H1 (cell line): ENCODE results near the gene MMP24OS. TPM values are rescaled to one million over a fixed set of nuclear protein-coding genes. Genes with fewer than 3 reads are reported as not detected.
A peak's percentile ranks its signal among the peaks of the same experiment; 100 is the strongest.

Source experiments
- CTCF ChIA-PET: fragments of 300-600 bp; sonication (Branson Sonifier 250); formaldehyde crosslinking; loops from one replicate; lab custom pipeline; 2021; ENCODE audit not compliant: partially characterized antibody; lab: Charles Lee
- POLR2A ChIA-PET: fragments of 300-600 bp; sonication (Branson Sonifier 250); formaldehyde crosslinking; loops from one replicate; lab custom pipeline; 2021; ENCODE audit warnings: inconsistent platforms; ENCODE audit not compliant: partially characterized antibody; lab: Charles Lee
- DNase-seq, 2 experiments: peaks; one replicate each; pipeline versions ENCODE4 v3.0.0 to v3.0.0-alpha.2; 2010 to 2022; ENCODE audit warnings: low spot score in 2 of 2, low read depth in 1 of 2, mixed read lengths in 1 of 2
- FAIRE-seq: peaks from 2 replicates; lab custom pipeline; 2011; peaks lifted over from hg19 to GRCh38; lab: Jason Lieb, UNC
- H2AFZ ChIP-seq: 2 replicates; pipeline ENCODE4 v1.8.1; 2012; ENCODE audit warnings: low read length, inconsistent platforms
- H2AK5ac ChIP-seq: 2 replicates; pipeline ENCODE4 v1.6.1; 2013; ENCODE audit warnings: low read depth, low read length
- H2BK120ac ChIP-seq: replicated peaks from 2 replicates; pipeline ENCODE3; 2013; ENCODE audit warnings: low read depth, low read length, inconsistent platforms
- H2BK12ac ChIP-seq: 2 replicates; pipeline ENCODE4 v1.6.1; 2013; ENCODE audit warnings: low read depth, low read length
- H2BK15ac ChIP-seq: 2 replicates; pipeline ENCODE4 v1.6.1; 2013; ENCODE audit warnings: low read length
- H2BK20ac ChIP-seq: 2 replicates; pipeline ENCODE4 v1.6.1; 2013; ENCODE audit warnings: low read length
- H2BK5ac ChIP-seq: 2 replicates; pipeline ENCODE4 v1.6.1; 2013; ENCODE audit warnings: low read depth, low read length
- H3K14ac ChIP-seq: 2 replicates; pipeline ENCODE4 v1.6.1; 2013; ENCODE audit warnings: inconsistent platforms; ENCODE audit not compliant: insufficient read length
- H3K18ac ChIP-seq: 2 replicates; pipeline ENCODE4 v1.6.1; 2013; ENCODE audit warnings: low read length; ENCODE audit errors: extremely low read depth
- H3K23ac ChIP-seq: 2 replicates; pipeline ENCODE4 v1.6.1; 2013; ENCODE audit warnings: inconsistent platforms; ENCODE audit not compliant: insufficient read length
- H3K23me2 ChIP-seq: 2 replicates; pipeline ENCODE4 v1.6.1; 2013; ENCODE audit warnings: low read depth, low read length
- H3K27ac ChIP-seq: 2 replicates; pipeline ENCODE4 v1.6.1; 2011; ENCODE audit warnings: low read depth, low read length, inconsistent platforms
- H3K27me3 ChIP-seq, 4 experiments: replicated peaks in 1 of 4; 1 replicate in 1 of 4; 2 replicates in 3 of 4; pipeline versions ENCODE4 v1.6.1 to v1.8.1; 2011 to 2013; ENCODE audit warnings: low read length in 3 of 4, mild to moderate bottlenecking in 3 of 4, inconsistent platforms in 2 of 4, mixed read lengths in 2 of 4, moderate library complexity in 1 of 4; ENCODE audit not compliant: control insufficient read depth in 3 of 4, insufficient read depth in 3 of 4; ENCODE audit errors: extremely low read depth in 1 of 4
- H3K36me3 ChIP-seq, 4 experiments: 2 replicates each; pipeline versions ENCODE4 v1.6.1 to v1.8.1; 2011 to 2013; ENCODE audit warnings: mild to moderate bottlenecking in 4 of 4, low read length in 3 of 4, moderate library complexity in 2 of 4, control low read depth in 1 of 4, inconsistent platforms in 1 of 4; ENCODE audit not compliant: insufficient read depth in 4 of 4, control insufficient read depth in 2 of 4
- H3K4ac ChIP-seq: replicated peaks from 2 replicates; pipeline ENCODE3; 2013; ENCODE audit warnings: low read length, low read depth, mixed read lengths, inconsistent platforms; ENCODE audit not compliant: insufficient read length
- H3K4me1 ChIP-seq, 4 experiments: replicated peaks in 1 of 4; 1 replicate in 1 of 4; 2 replicates in 3 of 4; pipeline versions ENCODE4 v1.6.1 to v1.8.1; 2011 to 2013; ENCODE audit warnings: low read length in 3 of 4, inconsistent platforms in 2 of 4, mixed read lengths in 1 of 4; ENCODE audit not compliant: insufficient read depth in 4 of 4, control insufficient read depth in 3 of 4
- H3K4me2 ChIP-seq, 2 experiments: 2 replicates each; pipeline versions ENCODE4 v1.6.1 to v1.8.1; 2011 to 2013; ENCODE audit warnings: low read depth in 2 of 2, low read length in 2 of 2, control low read depth in 1 of 2, inconsistent platforms in 1 of 2, mild to moderate bottlenecking in 1 of 2; ENCODE audit not compliant: insufficient read depth in 1 of 2
- H3K4me3 ChIP-seq, 4 experiments: fragments of 200-600, 300-600 bp in 1 of 4; sonication (generic), shearing (Covaris generic), sonication (Bioruptor Twin) in 1 of 4; 2 replicates each; pipeline versions ENCODE4 v1.5.1 to v1.8.1; 2011 to 2016; ENCODE audit warnings: low read length in 4 of 4, low read depth in 3 of 4, control low read depth in 2 of 4, inconsistent platforms in 2 of 4, mild to moderate bottlenecking in 2 of 4, mixed read lengths in 1 of 4, moderate library complexity in 1 of 4; ENCODE audit not compliant: insufficient read depth in 2 of 4; ENCODE audit errors: extremely low read depth in 1 of 4
- H3K56ac ChIP-seq: replicated peaks from 2 replicates; pipeline ENCODE3; 2013; ENCODE audit warnings: low read depth, mild to moderate bottlenecking, mixed read lengths, low read length, inconsistent platforms; ENCODE audit not compliant: insufficient read length
- H3K79me1 ChIP-seq: 2 replicates; pipeline ENCODE4 v1.6.1; 2013; ENCODE audit warnings: low read depth, low read length, control low read depth
- H3K79me2 ChIP-seq, 2 experiments: 2 replicates each; pipeline versions ENCODE4 v1.6.1 to v1.8.1; 2012 to 2013; ENCODE audit warnings: low read length in 2 of 2, mild to moderate bottlenecking in 2 of 2, inconsistent platforms in 1 of 2; ENCODE audit not compliant: insufficient read depth in 2 of 2, control insufficient read depth in 1 of 2
- H3K9ac ChIP-seq, 4 experiments: replicated peaks in 1 of 4; 1 replicate in 1 of 4; 2 replicates in 3 of 4; pipeline versions ENCODE4 v1.6.1 to v1.8.1; 2011 to 2013; ENCODE audit warnings: low read depth in 3 of 4, low read length in 3 of 4, control low read depth in 2 of 4, mild to moderate bottlenecking in 2 of 4, moderate library complexity in 2 of 4, inconsistent platforms in 1 of 4; ENCODE audit errors: extremely low read depth in 1 of 4
- H3K9me3 ChIP-seq, 2 experiments: 2 replicates each; pipeline versions ENCODE4 v1.6.1 to v1.8.1; 2012 to 2013; ENCODE audit warnings: mild to moderate bottlenecking in 2 of 2, moderate library complexity in 2 of 2, control low read depth in 1 of 2, inconsistent platforms in 1 of 2, low read depth in 1 of 2, low read length in 1 of 2, mixed read lengths in 1 of 2; ENCODE audit not compliant: insufficient read depth in 2 of 2
- H4K20me1 ChIP-seq, 2 experiments: replicated peaks in 1 of 2; 2 replicates each; pipeline versions ENCODE3 to v1.8.1; 2011 to 2013; ENCODE audit warnings: inconsistent platforms in 2 of 2, low read length in 2 of 2, mild to moderate bottlenecking in 1 of 2; ENCODE audit not compliant: insufficient read depth in 2 of 2, control insufficient read depth in 1 of 2
- H4K5ac ChIP-seq: 2 replicates; pipeline ENCODE4 v1.6.1; 2013; ENCODE audit warnings: low read length, low read depth, mixed read lengths, inconsistent platforms; ENCODE audit not compliant: insufficient read length
- H4K8ac ChIP-seq: 2 replicates; pipeline ENCODE4 v1.8.0; 2013; ENCODE audit warnings: mild to moderate bottlenecking, moderate library complexity, low read length, inconsistent platforms; ENCODE audit not compliant: insufficient read depth; ENCODE audit errors: extremely low read depth
- H4K91ac ChIP-seq: replicated peaks from 2 replicates; pipeline ENCODE3; 2013; ENCODE audit warnings: low read length, mixed read lengths, inconsistent platforms; ENCODE audit not compliant: insufficient read length
- CTBP2 ChIP-seq: IDR thresholded peaks from 2 replicates; pipeline ENCODE4 v1.7.0; 2011; ENCODE audit warnings: borderline replicate concordance, mild to moderate bottlenecking, moderate library complexity, mixed read lengths, low read length; ENCODE audit not compliant: insufficient read depth, insufficient read length
- HDAC6 ChIP-seq: IDR thresholded peaks from one replicate; pipeline ENCODE4 v1.7.1; 2012; ENCODE audit warnings: low read depth, mild to moderate bottlenecking, inconsistent platforms, low read length, moderate library complexity
- POLR2AphosphoS5 ChIP-seq: IDR thresholded peaks from 2 replicates; pipeline ENCODE4 v1.6.1; 2011; ENCODE audit warnings: low read depth, low read length
- POU5F1 ChIP-seq: IDR thresholded peaks from 2 replicates; pipeline ENCODE4 v1.6.1; 2011; ENCODE audit warnings: low read depth, mild to moderate bottlenecking, low read length, moderate library complexity
- SP1 ChIP-seq: IDR thresholded peaks from 2 replicates; pipeline ENCODE4 v1.6.1; 2011; ENCODE audit warnings: low read depth, low read length
- USF2 ChIP-seq: IDR thresholded peaks from 2 replicates; pipeline ENCODE4 v1.6.1; 2011; ENCODE audit warnings: low read length, improper control_type of control experiment
- WGBS, 2 experiments: shearing (Covaris generic) in 1 of 2; methylation state at CpG; one replicate each; pipeline versions ENCODE4 v1.1.6 to v1.1.7; 2013 to 2015; ENCODE audit warnings: low lambda C conversion rate in 2 of 2, mixed read lengths in 2 of 2, inconsistent platforms in 1 of 2, low coverage in 1 of 2, missing lambda C conversion rate in 1 of 2; ENCODE audit not compliant: insufficient replicate concordance in 2 of 2, insufficient coverage in 1 of 2, insufficient read length in 1 of 2; ENCODE audit errors: extremely low coverage in 1 of 2, missing lambda C conversion rate in 1 of 2; 5-methylcytosine and 5-hydroxymethylcytosine counted together
- polyA plus RNA-seq, 7 experiments: library from polyadenylated mRNA; depleted of rRNA in 3 of 7; stranded (reverse) in 5 of 7; unstranded in 2 of 7; fragments of >200 nt in 5 of 7; fragments of 200-250 nt in 2 of 7; gene quantifications; 1 replicate in 5 of 7; 2 replicates in 1 of 7; 4 replicates in 1 of 7; pipeline versions ENCODE4 v1.2.1 to v1.2.3, GENCODE V29; 2011 to 2013; ENCODE audit warnings: missing spikeins in 2 of 7, mixed read lengths in 2 of 7
- total RNA-seq: library from RNA; stranded (reverse); fragmentation: NEBNext Ultra II Directional; extraction: Animal tissue kit (Norgen Biotek cat#: 25700); gene quantifications from 2 replicates; pipeline ENCODE4 v1.2.1, GENCODE V29; 2021

The MMP24OS gene
- total and polyA plus RNA-seq, 2 of the 8 experiments (the other 6 are each of a cell fraction or from before 2014, with no cell fraction given), result 19.0 to 21.3 TPM

- no peaks in the 10 kb centered on the region for H3K79me1 ChIP-seq
- no peaks in the 10 kb centered on the region for H3K9me3 ChIP-seq
- H3K4me2 ChIP-seq, result no peak overlapping the region
- no peaks in the 10 kb centered on the region for H4K20me1 ChIP-seq
- H4K91ac ChIP-seq, result no peak overlapping the region
- no peak overlapping the region for H2BK120ac ChIP-seq
- H2AFZ ChIP-seq, result no peak overlapping the region
- H3K4ac ChIP-seq, result no peak overlapping the region
- H3K36me3 ChIP-seq, result no peaks in the 10 kb centered on the region
- H3K14ac ChIP-seq, result no peak overlapping the region
- H2BK15ac ChIP-seq, result no peak overlapping the region
- no peaks in the 10 kb centered on the region for H3K79me2 ChIP-seq
- no peak overlapping the region for H2BK5ac ChIP-seq
- no peak overlapping the region for H3K18ac ChIP-seq
- no peak overlapping the region for H2BK20ac ChIP-seq
- H3K27me3 ChIP-seq, result no peaks in the 10 kb centered on the region
- H3K23ac ChIP-seq, result no peak overlapping the region
- 78% methylated on average over 7 of the region's 7 CpGs; no CpG with 5 or more reads in 1 of the 2 experiments for WGBS, 2 experiments
- no peak overlapping the region for H2BK12ac ChIP-seq
- H3K27ac ChIP-seq, result no peak overlapping the region
- peak overlapping the region; percentile 71; the same call in 1 of the 2 replicates for H4K8ac ChIP-seq
- DNase-seq (no peak), FAIRE-seq (no peak)
- no peak overlapping the region for H3K56ac ChIP-seq
- H3K9ac ChIP-seq, result no peak overlapping the region; a peak in 1 of 7 replicates
- H3K4me3 ChIP-seq, result no peak overlapping the region
- no peak overlapping the region for H2AK5ac ChIP-seq
- H4K5ac ChIP-seq, result no peak overlapping the region
- ChIA-PET CTCF (interaction anchor here (1.3 to 11.5 kb wide), 3 partner anchors 10 to 21 kb away, joined by 3 to 130 read pairs (median 4); no protein-coding TSS in a partner anchor), POLR2A (interaction anchor here (1.6 to 5.7 kb wide), 2 partner anchors 12 to 144 kb away, joined by 5 to 39 read pairs; partner anchors contain the start of genes EDEM2 and MMP24OS)
- no peaks in the 10 kb centered on the region for H3K23me2 ChIP-seq
- peaks cover 0 to under 1% (median 0%) of the 10 kb centered on the region in 4 experiments; a peak in 2 of 7 replicates for H3K4me1 ChIP-seq
- TF ChIP-seq CTBP2 (no peak), USF2 (no peak), SP1 (no peak), HDAC6 (no peak), POU5F1 (no peak), POLR2AphosphoS5 (no peak)
Observed at GRCh38 chr20:35290186-35290886, 12.4 kb upstream of the MMP24OS start.
